Smooth muscle cell of the brain vasculature (primary cell): ENCODE measurements around the gene SFMBT1.

Source experiments
- DNase-seq: peaks from one replicate; pipeline ENCODE4 v3.0.0-alpha.2; 2012; ENCODE audit warnings: low read depth, low spot score

The SFMBT1 gene

GRCh38 chr3:53045518-53046170 is at the start of gene SFMBT1:
Gene SFMBT1 (minus strand): TSS chr3:53046073. CDS start chr3:52969128, 76,945 bp downstream.
- no peak for DNase-seq

GRCh38 chr3:53092942-53093341 is 47.1 kb upstream of the SFMBT1 start:
- no peak for DNase-seq

GRCh38 chr3:53092216-53092615 is 46.3 kb upstream of the SFMBT1 start:
- DNase-seq: no peak

GRCh38 chr3:53091011-53091410 is 45.1 kb upstream of the SFMBT1 start:
- DNase-seq: no peak

- DNase-seq: no peak
These were observed 43.6 kb upstream of the SFMBT1 start for GRCh38 chr3:53089511-53089910.

- no peak for DNase-seq
These were observed 39.6 kb upstream of the SFMBT1 start for GRCh38 chr3:53085476-53085875.

GRCh38 chr3:53084310-53085001 is 38.6 kb upstream of the SFMBT1 start:
- no peak for DNase-seq

GRCh38 chr3:53083949-53084309 is 38.1 kb upstream of the SFMBT1 start:
- no peak for DNase-seq

GRCh38 chr3:53083521-53083920 is 37.6 kb upstream of the SFMBT1 start:
- peak; percentile 50 for DNase-seq

- DNase-seq: no peak
These were observed 36.9 kb upstream of the SFMBT1 start for GRCh38 chr3:53082736-53083135.

GRCh38 chr3:53081318-53081717 is 35.4 kb upstream of the SFMBT1 start:
- DNase-seq: no peak

- no peak for DNase-seq
These were observed 34.8 kb upstream of the SFMBT1 start for GRCh38 chr3:53080612-53081205.

GRCh38 chr3:53079791-53080555 is 34.1 kb upstream of the SFMBT1 start:
- no peak for DNase-seq

GRCh38 chr3:53079147-53079546 is 33.3 kb upstream of the SFMBT1 start:
- DNase-seq: no peak

GRCh38 chr3:53078656-53079055 is 32.8 kb upstream of the SFMBT1 start:
- DNase-seq: no peak

- no peak for DNase-seq
These were observed 31.8 kb upstream of the SFMBT1 start for GRCh38 chr3:53077476-53078220.

- no peak for DNase-seq
These were observed 29.9 kb upstream of the SFMBT1 start for GRCh38 chr3:53075743-53076140.

GRCh38 chr3:53074761-53075742 is 29.2 kb upstream of the SFMBT1 start:
- no peak for DNase-seq

- DNase-seq: no peak
These were observed 28.5 kb upstream of the SFMBT1 start for GRCh38 chr3:53074366-53074696.

- DNase-seq: no peak
These were observed 27.9 kb upstream of the SFMBT1 start for GRCh38 chr3:53073553-53074365.
